DND-41 (cell line): ENCODE data around the gene HOOK2.

ENCODE experiments used
- ATAC-seq: fragments of 200-7000 bp; cut with Tn5 transposase; 3 replicates; pipeline ENCODE4 v1.9.1; 2021; ENCODE audit warnings: low read depth; ENCODE audit not compliant: insufficient read depth
- DNase-seq: peaks from one replicate; pipeline ENCODE4 v3.0.0-alpha.2; 2020
- H2AFZ ChIP-seq: 2 replicates; pipeline ENCODE4 v1.6.0; 2012; ENCODE audit warnings: low read depth, low read length
- H3K27ac ChIP-seq: 2 replicates; pipeline ENCODE4 v1.5.1; 2012; ENCODE audit warnings: low read length, inconsistent platforms
- H3K27me3 ChIP-seq: fragments of 200-600 bp; sonication (generic); 2 replicates; pipeline ENCODE4 v1.6.0; 2012; ENCODE audit warnings: low read length, mild to moderate bottlenecking, inconsistent platforms; ENCODE audit not compliant: insufficient read depth, poor library complexity
- H3K36me3 ChIP-seq: 2 replicates; pipeline ENCODE4 v1.5.1; 2012; ENCODE audit warnings: low read length, inconsistent platforms; ENCODE audit not compliant: insufficient read depth
- H3K4me1 ChIP-seq: 2 replicates; pipeline ENCODE4 v1.5.1; 2012; ENCODE audit warnings: mild to moderate bottlenecking, low read length; ENCODE audit not compliant: insufficient read depth
- H3K4me2 ChIP-seq: 2 replicates; pipeline ENCODE4 v1.6.0; 2012; ENCODE audit warnings: mild to moderate bottlenecking, moderate library complexity, low read length, inconsistent platforms; ENCODE audit not compliant: insufficient read depth
- H3K4me3 ChIP-seq, 2 experiments: fragments of 200-600 bp in 1 of 2; shearing (Covaris generic) in 1 of 2; 2 replicates each; pipeline ENCODE4 v1.5.1; 2012 to 2016; ENCODE audit warnings: inconsistent platforms in 2 of 2, low read length in 2 of 2, mild to moderate bottlenecking in 2 of 2, low read depth in 1 of 2, moderate library complexity in 1 of 2
- H3K79me2 ChIP-seq: 2 replicates; pipeline ENCODE4 v1.6.0; 2012; ENCODE audit warnings: low read length, inconsistent platforms; ENCODE audit not compliant: insufficient read depth
- H3K9ac ChIP-seq: 2 replicates; pipeline ENCODE4 v1.6.0; 2012; ENCODE audit warnings: low read depth, mild to moderate bottlenecking, inconsistent platforms, low read length, moderate library complexity
- H3K9me3 ChIP-seq: 2 replicates; pipeline ENCODE4 v1.5.1; 2012; ENCODE audit warnings: low read length, moderate library complexity, mild to moderate bottlenecking, inconsistent platforms; ENCODE audit not compliant: insufficient read depth, severe bottlenecking
- H4K20me1 ChIP-seq: 2 replicates; pipeline ENCODE4 v1.6.0; 2012; ENCODE audit warnings: low read length; ENCODE audit not compliant: insufficient read depth
- EZH2 ChIP-seq: IDR thresholded peaks from 3 replicates; pipeline ENCODE4 v1.6.1; 2012; ENCODE audit warnings: borderline replicate concordance, low read depth, mild to moderate bottlenecking, moderate library complexity, low read length, inconsistent platforms; ENCODE audit not compliant: severe bottlenecking
- TF ChIP-seq, protein P1 (sequence below): IDR thresholded peaks from 2 replicates; pipeline ENCODE4 v1.5.1; 2012; ENCODE audit warnings: borderline replicate concordance, low read length, moderate library complexity, mild to moderate bottlenecking; ENCODE audit not compliant: poor library complexity, severe bottlenecking; ENCODE audit errors: extremely low read depth

HOOK2 gene

DNA sequence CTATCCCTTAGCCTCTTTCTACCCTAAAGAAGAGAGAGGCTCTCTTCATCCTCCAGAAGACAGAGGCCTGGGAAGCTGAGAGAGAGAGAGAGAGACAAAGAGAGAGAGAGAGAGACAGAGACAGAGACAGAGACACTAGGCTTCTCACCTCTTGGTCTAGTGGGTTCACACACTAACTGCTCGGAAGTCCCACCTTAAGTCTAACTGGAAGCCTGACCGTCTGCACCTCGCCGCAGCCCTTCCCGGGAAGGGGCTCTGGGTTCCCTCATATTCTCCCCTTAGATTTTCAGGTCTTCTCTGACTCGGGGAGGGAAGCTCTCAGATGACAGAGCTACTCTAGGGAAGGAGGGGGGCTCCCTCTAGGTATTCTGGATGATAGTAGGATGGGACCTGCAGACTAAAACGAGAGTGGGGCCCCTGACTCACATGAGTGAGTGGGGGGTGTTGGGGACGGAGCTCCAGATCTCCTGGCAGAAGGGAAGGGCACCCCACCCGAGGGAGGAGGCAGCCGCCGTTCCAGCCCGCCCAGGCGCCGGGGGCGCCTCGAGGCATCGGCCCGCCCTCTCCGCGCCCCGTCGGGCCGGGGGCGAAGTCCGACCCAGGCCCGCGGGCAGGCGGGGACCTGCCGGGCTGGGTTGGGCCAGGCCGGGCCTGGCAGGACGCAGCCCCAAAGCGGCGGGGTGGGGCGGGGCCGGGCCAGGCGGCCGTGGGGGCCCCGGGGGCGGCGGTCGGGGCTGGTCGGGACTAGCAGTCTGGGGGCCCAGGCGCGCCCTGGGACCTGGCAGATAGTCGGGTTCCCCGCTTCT is 13.9 kb upstream of the HOOK2 start:
- ATAC-seq (no peak), DNase-seq (no peak)
- Histone ChIP-seq H4K20me1 (no peaks in the 10 kb centered on the region; the same call in 1 of the 2 replicates), H3K4me2 (peak overlapping the region; percentile 78), H3K27ac (no peak overlapping the region), H3K27me3 (no peaks in the 10 kb centered on the region), H3K4me1 (peaks cover 50% of the 10 kb centered on the region), H2AFZ (no peak overlapping the region), H3K36me3 (no peaks in the 10 kb centered on the region; the same call in 1 of the 2 replicates), H3K9me3 (no peaks in the 10 kb centered on the region), H3K9ac (peak overlapping the region; percentile 79; the same call in 1 of the 2 replicates), H3K4me3 (no peak overlapping the region), H3K79me2 (peaks cover 23% of the 10 kb centered on the region)
- TF ChIP-seq, protein P1, sequence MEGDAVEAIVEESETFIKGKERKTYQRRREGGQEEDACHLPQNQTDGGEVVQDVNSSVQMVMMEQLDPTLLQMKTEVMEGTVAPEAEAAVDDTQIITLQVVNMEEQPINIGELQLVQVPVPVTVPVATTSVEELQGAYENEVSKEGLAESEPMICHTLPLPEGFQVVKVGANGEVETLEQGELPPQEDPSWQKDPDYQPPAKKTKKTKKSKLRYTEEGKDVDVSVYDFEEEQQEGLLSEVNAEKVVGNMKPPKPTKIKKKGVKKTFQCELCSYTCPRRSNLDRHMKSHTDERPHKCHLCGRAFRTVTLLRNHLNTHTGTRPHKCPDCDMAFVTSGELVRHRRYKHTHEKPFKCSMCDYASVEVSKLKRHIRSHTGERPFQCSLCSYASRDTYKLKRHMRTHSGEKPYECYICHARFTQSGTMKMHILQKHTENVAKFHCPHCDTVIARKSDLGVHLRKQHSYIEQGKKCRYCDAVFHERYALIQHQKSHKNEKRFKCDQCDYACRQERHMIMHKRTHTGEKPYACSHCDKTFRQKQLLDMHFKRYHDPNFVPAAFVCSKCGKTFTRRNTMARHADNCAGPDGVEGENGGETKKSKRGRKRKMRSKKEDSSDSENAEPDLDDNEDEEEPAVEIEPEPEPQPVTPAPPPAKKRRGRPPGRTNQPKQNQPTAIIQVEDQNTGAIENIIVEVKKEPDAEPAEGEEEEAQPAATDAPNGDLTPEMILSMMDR = no peak
- TF ChIP-seq EZH2 = no peak

DNA sequence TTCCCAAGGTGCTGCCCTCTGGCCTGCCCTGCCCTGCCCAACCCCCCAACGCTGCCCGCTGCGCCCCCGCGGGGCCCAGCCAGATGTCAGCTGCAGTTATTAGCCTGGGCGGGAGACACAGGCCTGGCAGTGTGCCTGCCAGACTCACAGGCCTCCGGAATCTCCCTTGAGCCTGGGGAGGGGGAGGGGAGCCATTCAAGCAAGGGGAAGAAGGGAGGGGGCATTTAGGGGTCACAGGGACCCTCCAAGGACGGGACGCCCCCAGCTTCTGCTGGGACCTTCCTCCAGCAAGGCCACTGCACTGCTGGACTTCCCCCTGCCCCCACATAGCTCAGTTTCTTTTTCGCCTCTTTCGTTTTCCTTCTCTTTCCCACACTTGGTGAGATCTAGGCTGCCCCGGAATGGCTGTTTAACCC is 13.3 kb upstream of the HOOK2 start:
- ATAC-seq = no peak
- H3K27me3 ChIP-seq = no peaks in the 10 kb centered on the region
- no peak for DNase-seq
- H3K36me3 ChIP-seq = no peaks in the 10 kb centered on the region; the same call in 1 of the 2 replicates
- H3K4me2 ChIP-seq = no peak overlapping the region
- no peak overlapping the region for H2AFZ ChIP-seq
- H4K20me1 ChIP-seq = no peaks in the 10 kb centered on the region; the same call in 1 of the 2 replicates
- no peak overlapping the region for H3K4me3 ChIP-seq
- H3K27ac ChIP-seq = no peak overlapping the region
- H3K9me3 ChIP-seq = no peaks in the 10 kb centered on the region
- no peak overlapping the region for H3K9ac ChIP-seq
- H3K79me2 ChIP-seq = peaks cover 20% of the 10 kb centered on the region
- TF ChIP-seq, protein P1 = no peak
- no peak for TF ChIP-seq EZH2
- H3K4me1 ChIP-seq = peaks cover 49% of the 10 kb centered on the region

DNA sequence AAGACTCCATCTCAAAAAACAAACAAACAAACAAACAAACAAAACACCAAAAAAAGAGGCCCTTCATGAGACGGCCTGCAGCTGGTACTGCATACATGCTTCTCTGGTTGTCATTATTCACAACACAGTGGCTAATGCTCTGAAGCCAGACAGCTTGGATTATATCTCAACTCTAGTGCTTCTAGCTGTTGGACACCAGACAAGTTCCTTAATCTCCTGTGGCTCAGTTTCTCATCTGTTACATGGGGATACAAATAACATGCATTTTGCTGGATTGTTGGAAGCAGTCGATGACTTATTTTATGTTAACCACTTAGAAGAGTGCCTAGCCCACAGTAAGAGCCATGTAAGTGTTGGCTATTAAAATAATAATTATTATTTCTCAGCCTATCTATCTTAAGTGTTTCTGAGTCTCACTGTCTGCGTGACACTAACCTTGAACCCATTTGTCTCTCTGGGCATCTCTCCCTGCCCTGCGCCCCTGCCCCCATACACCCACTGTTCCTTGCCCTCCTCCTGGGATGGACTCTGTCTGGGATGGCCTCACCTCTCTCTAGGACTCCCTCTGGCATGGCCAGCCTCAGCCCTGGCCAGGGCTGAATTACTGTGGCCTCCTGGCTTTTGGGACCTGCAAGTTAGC is 12.8 kb upstream of the HOOK2 start:
- Histone ChIP-seq H3K4me1 (peaks cover 54% of the 10 kb centered on the region), H3K27me3 (no peaks in the 10 kb centered on the region), H3K4me2 (no peak overlapping the region), H2AFZ (no peak overlapping the region), H3K27ac (no peak overlapping the region), H4K20me1 (no peaks in the 10 kb centered on the region; the same call in 1 of the 2 replicates), H3K79me2 (peaks cover 18% of the 10 kb centered on the region), H3K36me3 (no peaks in the 10 kb centered on the region; the same call in 1 of the 2 replicates), H3K9me3 (no peaks in the 10 kb centered on the region), H3K9ac (no peak overlapping the region), H3K4me3 (no peak overlapping the region)
- TF ChIP-seq, protein P1 = no peak
- no peak for TF ChIP-seq EZH2
- no peak for ATAC-seq
- DNase-seq = no peak
